Thoracic aorta (tissue), 2 donors: ENCODE data around the gene TAS2R9. TPM values are rescaled to one million over a fixed set of nuclear protein-coding genes. Genes with fewer than 3 reads are reported as not detected.

Experiments
- ATAC-seq: fragments of 150-250 bp; one replicate; pipeline ENCODE4 v1.8.0; 2017; ENCODE audit warnings: low read depth; ENCODE audit not compliant: insufficient number of reproducible peaks, low FRiP score
- DNase-seq: peaks from one replicate; pipeline ENCODE4 v3.0.0-alpha.2; 2020; ENCODE audit warnings: low spot score
- H3K27ac ChIP-seq, 2 donors: fragments of 200-600 bp; sonication (generic); 1 replicate in 1 of 2; 2 replicates in 1 of 2; pipeline ENCODE4 v1.5.1; 2016; ENCODE audit warnings: mild to moderate bottlenecking in 2 of 2, moderate library complexity in 2 of 2
- H3K27me3 ChIP-seq: fragments of 200-600 bp; sonication (generic); replicated peaks from 2 replicates; pipeline ENCODE4 v1.6.0; 2016; ENCODE audit warnings: mild to moderate bottlenecking; ENCODE audit not compliant: insufficient read depth
- H3K36me3 ChIP-seq: fragments of 200-600 bp; sonication (generic); one replicate; pipeline ENCODE4 v1.5.1; 2016
- H3K4me1 ChIP-seq, 2 donors: fragments of 200-600 bp; sonication (generic); 1 replicate in 1 of 2; 2 replicates in 1 of 2; pipeline versions ENCODE4 v1.5.1 to v1.6.0; 2016; ENCODE audit warnings: low read depth in 2 of 2, mild to moderate bottlenecking in 1 of 2; ENCODE audit not compliant: control insufficient read depth in 1 of 2
- H3K4me3 ChIP-seq: fragments of 200-600 bp; sonication (generic); 2 replicates; pipeline ENCODE4 v1.5.1; 2016; ENCODE audit warnings: mild to moderate bottlenecking
- H3K9me3 ChIP-seq: fragments of 200-600 bp; sonication (generic); 2 replicates; pipeline ENCODE4 v1.5.1; 2016
- total RNA-seq, 2 donors: library from RNA; depleted of rRNA; stranded (reverse); fragments of >200 nt; gene quantifications; one replicate each; pipeline versions ENCODE4 v1.1.0 to v1.2.3, GENCODE V29; 2016
- TF ChIP-seq, protein P1 (sequence below): fragments of 200-600 bp; sonication (generic); IDR thresholded peaks from one replicate; pipeline ENCODE4 v1.5.1; 2019; ENCODE audit warnings: antibody characterized with exemption

The TAS2R9 gene
- total RNA-seq, 2 donors from 2014 or later: not detected

DNA sequence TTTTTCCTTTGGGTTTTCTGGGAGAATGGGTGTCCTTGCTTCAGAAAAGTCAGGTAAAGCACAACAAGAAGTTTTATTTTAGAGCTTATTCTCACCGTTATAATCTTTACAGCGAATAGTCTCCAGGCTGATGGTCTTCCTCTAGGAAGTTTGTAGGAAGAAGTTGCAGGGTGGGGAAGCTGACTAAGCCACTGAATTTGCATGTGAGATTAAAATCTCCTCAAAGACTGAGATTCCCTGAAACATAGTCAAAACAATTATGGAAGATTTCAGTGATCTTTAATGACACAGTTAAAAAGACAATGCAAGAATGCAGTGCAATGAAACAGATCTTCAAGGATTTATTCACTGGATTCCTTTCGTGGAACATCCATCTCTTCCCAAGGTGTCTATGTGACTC is 15.0 kb upstream of the TAS2R9 start:
- no peak overlapping the region for H3K27ac ChIP-seq
- H3K9me3 ChIP-seq: no peaks in the 10 kb centered on the region
- no peaks in the 10 kb centered on the region for H3K27me3 ChIP-seq
- no peak for ATAC-seq
- no peak overlapping the region for H3K4me3 ChIP-seq
- no peaks in the 10 kb centered on the region for H3K36me3 ChIP-seq
- TF ChIP-seq, protein P1, sequence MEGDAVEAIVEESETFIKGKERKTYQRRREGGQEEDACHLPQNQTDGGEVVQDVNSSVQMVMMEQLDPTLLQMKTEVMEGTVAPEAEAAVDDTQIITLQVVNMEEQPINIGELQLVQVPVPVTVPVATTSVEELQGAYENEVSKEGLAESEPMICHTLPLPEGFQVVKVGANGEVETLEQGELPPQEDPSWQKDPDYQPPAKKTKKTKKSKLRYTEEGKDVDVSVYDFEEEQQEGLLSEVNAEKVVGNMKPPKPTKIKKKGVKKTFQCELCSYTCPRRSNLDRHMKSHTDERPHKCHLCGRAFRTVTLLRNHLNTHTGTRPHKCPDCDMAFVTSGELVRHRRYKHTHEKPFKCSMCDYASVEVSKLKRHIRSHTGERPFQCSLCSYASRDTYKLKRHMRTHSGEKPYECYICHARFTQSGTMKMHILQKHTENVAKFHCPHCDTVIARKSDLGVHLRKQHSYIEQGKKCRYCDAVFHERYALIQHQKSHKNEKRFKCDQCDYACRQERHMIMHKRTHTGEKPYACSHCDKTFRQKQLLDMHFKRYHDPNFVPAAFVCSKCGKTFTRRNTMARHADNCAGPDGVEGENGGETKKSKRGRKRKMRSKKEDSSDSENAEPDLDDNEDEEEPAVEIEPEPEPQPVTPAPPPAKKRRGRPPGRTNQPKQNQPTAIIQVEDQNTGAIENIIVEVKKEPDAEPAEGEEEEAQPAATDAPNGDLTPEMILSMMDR: no peak
- no peak for DNase-seq
- H3K4me1 ChIP-seq: no peaks in the 10 kb centered on the region

DNA sequence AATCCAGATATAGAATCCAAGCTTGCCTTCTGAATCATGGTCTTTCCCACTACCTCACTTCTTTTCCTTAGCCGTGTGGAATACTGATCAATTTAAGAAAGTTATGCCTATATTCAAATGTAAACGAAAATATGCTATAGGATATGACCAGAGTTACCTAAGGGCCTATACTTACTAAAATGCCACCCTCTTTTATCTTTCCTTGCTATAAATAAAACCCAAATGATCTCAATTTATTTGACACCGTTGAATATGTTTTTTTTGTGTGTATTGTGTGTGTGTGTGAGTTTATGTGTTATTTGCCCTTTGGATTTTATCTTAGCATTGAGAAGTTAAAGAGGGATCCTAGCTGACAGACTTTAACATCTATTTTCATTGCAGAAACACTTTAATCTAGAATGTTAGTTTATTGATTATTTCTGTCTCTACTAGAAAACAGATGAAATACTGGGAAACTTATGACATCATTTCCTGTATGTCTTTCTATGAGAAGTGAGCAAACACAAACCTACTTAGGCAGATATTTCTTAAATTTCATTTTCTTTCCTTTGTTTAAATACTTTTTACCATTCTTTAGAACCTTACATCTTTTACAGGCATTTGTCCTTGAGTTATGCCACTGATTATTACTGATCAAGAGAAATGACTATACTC is 2.0 kb upstream of the TAS2R9 start:
- DNase-seq (no peak), ATAC-seq (no peak)
- Histone ChIP-seq H3K4me1 (no peaks in the 10 kb centered on the region), H3K9me3 (no peaks in the 10 kb centered on the region), H3K27me3 (no peaks in the 10 kb centered on the region), H3K4me3 (no peak overlapping the region), H3K36me3 (no peaks in the 10 kb centered on the region), H3K27ac (no peak overlapping the region)
- TF ChIP-seq, protein P1: no peak

DNA sequence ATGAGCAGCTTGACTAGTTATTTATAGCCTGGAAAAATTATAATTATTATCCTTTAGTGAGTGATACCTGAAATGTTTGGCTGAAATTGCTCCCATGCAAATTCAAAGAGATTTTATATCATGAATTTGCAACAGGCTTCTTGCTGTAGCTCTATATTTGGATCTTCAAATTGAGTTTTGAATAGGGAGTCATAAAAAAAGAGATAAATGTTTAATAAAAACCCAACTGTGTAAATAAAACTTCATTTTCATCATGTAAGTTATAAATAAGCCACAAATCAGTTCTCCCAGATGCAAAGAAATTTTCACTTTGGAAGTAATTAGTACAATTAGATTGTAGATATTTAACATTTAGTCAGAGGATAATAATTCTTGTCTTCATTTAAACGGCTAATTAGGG is 2.8 kb downstream of the TAS2R9 start, which contains the start of gene TAS2R8:
Gene TAS2R8, minus strand, starts transcription at position 101 of the 400 bp plus-strand sequence. CDS start 306 bp downstream, outside the sequence.
- Histone ChIP-seq H3K27me3 (no peaks in the 10 kb centered on the region), H3K4me3 (no peak within 1 kb of the TSS), H3K27ac (no peak within 1 kb of the TSS), H3K4me1 (no peaks in the 10 kb centered on the region), H3K9me3 (no peaks in the 10 kb centered on the region), H3K36me3 (no peaks in the 10 kb centered on the region)
- ATAC-seq (no peak), DNase-seq (no peak)
- TF ChIP-seq, protein P1: no peak

DNA sequence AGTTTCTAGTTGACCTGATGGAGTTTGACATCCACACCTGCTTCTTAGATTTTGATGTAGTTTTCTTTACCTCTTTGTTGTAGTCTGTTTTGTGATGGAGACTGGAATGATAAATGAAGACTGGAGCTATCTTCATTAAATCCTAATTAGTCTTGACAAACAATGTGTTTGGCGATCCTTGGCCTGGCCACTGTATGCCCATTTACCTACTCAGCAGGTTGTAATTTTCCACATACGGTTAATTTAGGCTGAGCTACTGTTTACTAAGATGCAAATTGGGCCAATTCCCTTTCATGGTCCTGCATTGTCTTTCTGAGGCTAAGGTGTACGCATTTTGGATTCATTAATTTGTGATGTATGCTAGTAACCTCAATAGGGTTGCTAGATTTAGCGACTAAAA is 7.4 kb downstream of the TAS2R9 start, which contains the start of gene TAS2R7:
Gene TAS2R7, minus strand, starts transcription at position 41 of the 400 bp plus-strand sequence. CDS start 57 bp downstream, outside the sequence.
- Histone ChIP-seq H3K27ac (no peak within 1 kb of the TSS), H3K4me3 (no peak within 1 kb of the TSS), H3K9me3 (no peaks in the 10 kb centered on the region), H3K27me3 (no peaks in the 10 kb centered on the region), H3K36me3 (no peaks in the 10 kb centered on the region), H3K4me1 (no peaks in the 10 kb centered on the region)
- DNase-seq (no peak), ATAC-seq (no peak)
- TF ChIP-seq, protein P1: no peak

DNA sequence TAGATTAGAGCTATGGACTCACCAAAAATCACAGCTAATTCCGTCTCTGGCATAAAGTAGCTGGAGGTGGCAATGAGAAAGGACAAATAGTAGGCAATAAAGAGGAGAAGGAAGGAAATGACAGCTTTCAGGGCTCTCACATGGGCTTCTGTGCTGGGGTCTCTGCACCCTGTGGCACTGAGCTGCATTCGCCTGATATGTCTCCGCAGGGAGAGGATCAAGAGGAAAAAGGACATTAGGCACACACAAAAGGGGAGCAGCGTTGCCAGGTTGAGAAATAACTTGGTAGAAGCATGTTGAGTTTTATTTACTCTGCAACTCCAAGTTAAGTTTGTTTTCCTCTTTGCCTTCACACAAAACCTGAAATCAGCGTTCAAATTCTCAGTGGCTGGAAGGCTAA is 8.2 kb downstream of the TAS2R9 start:
- H3K36me3 ChIP-seq: no peaks in the 10 kb centered on the region
- DNase-seq: no peak
- H3K4me1 ChIP-seq: no peaks in the 10 kb centered on the region
- H3K27ac ChIP-seq: no peak overlapping the region
- H3K9me3 ChIP-seq: no peaks in the 10 kb centered on the region
- no peak overlapping the region for H3K4me3 ChIP-seq
- no peak for ATAC-seq
- TF ChIP-seq, protein P1: no peak
- H3K27me3 ChIP-seq: no peaks in the 10 kb centered on the region
